ENCODE data around the gene FKBP14. TPM values are rescaled to one million over a fixed set of nuclear protein-coding genes. Genes with fewer than 3 reads are reported as not detected.

Gene FKBP14
- total RNA-seq, 2 experiments from 2014 or later: 4.3 to 5.2 TPM

GRCh38 chr7:30010021-30010420, 16.5 kb downstream of the FKBP14 start:
- Mint-ChIP-seq H3K4me1 (ENCODE audit: low read depth) (no peaks in the 10 kb centered on the region), H3K9me3 (no peaks in the 10 kb centered on the region), H3K4me3 (no peak overlapping the region), H3K27ac (no peak overlapping the region), H3K27me3 (peaks cover 5% of the 10 kb centered on the region), H3K36me3 (ENCODE audit: low read depth) (peaks cover 12% of the 10 kb centered on the region)
- ChIA-PET POLR2A (no interaction called here), CTCF (no interaction called here)
- DNase-seq: no peak
- Histone ChIP-seq H3K36me3 (ENCODE audit: insufficient read depth, low read length) (no peaks in the 10 kb centered on the region), H3K9me3 (ENCODE audit: control insufficient read depth in 1 of 2, insufficient read depth in 1 of 2, low read length in 2 of 2) (no peaks in the 10 kb centered on the region), H3K4me3 (ENCODE audit: low read length) (no peak overlapping the region), H3K27ac (ENCODE audit: low read depth in 1 of 2, low read length in 2 of 2) (no peak overlapping the region), H3K27me3 (ENCODE audit: control insufficient read depth in 1 of 2, insufficient read depth in 2 of 2, low read length in 2 of 2) (no peaks in the 10 kb centered on the region), H3K4me1 (ENCODE audit: insufficient read depth, low read length) (no peaks in the 10 kb centered on the region)
- intact Hi-C loops (cut with DNase I, micrococcal nuclease): no loop called here
- no peak for ATAC-seq (ENCODE audit: poor library complexity)
- TF ChIP-seq CTCF (IDR thresholded peaks at IDR 0.05): no peak

- Histone ChIP-seq H3K4me1 (ENCODE audit: insufficient read depth, low read length) (no peaks in the 10 kb centered on the region), H3K9me3 (ENCODE audit: control insufficient read depth in 1 of 2, insufficient read depth in 1 of 2, low read length in 2 of 2) (no peaks in the 10 kb centered on the region), H3K27me3 (ENCODE audit: control insufficient read depth in 1 of 2, insufficient read depth in 2 of 2, low read length in 2 of 2) (peaks cover 2 to 3% of the 10 kb centered on the region in 2 experiments), H3K27ac (ENCODE audit: low read depth in 1 of 2, low read length in 2 of 2) (no peak overlapping the region), H3K36me3 (ENCODE audit: insufficient read depth, low read length) (no peaks in the 10 kb centered on the region), H3K4me3 (ENCODE audit: low read length) (no peak overlapping the region)
- no peak for TF ChIP-seq CTCF (IDR thresholded peaks at IDR 0.05)
- Mint-ChIP-seq H3K27ac (no peak overlapping the region), H3K36me3 (ENCODE audit: low read depth) (no peaks in the 10 kb centered on the region), H3K4me3 (no peak overlapping the region), H3K4me1 (ENCODE audit: low read depth) (no peaks in the 10 kb centered on the region), H3K9me3 (no peaks in the 10 kb centered on the region), H3K27me3 (peaks cover 18% of the 10 kb centered on the region)
- no peak for DNase-seq
- ATAC-seq (ENCODE audit: poor library complexity): no peak
- ChIA-PET CTCF (no interaction called here), POLR2A (interaction anchor here (0.6 kb wide), 1 partner anchor 1127 kb away, joined by 3 read pairs; no protein-coding TSS in a partner anchor)
- intact Hi-C loops (cut with DNase I, micrococcal nuclease): no loop called here
Observed at GRCh38 chr7:30005464-30005863, 21.0 kb downstream of the FKBP14 start.

GRCh38 chr7:30003098-30003497, 23.4 kb downstream of the FKBP14 start:
- intact Hi-C loops (cut with DNase I, micrococcal nuclease): no loop called here
- H3K4me1 ChIP-seq (ENCODE audit: insufficient read depth, low read length): no peaks in the 10 kb centered on the region
- no peaks in the 10 kb centered on the region for H3K9me3 Mint-ChIP-seq
- no peak overlapping the region for H3K27ac Mint-ChIP-seq
- H3K36me3 Mint-ChIP-seq (ENCODE audit: low read depth): no peaks in the 10 kb centered on the region
- TF ChIP-seq CTCF (IDR thresholded peaks at IDR 0.05): no peak
- no peaks in the 10 kb centered on the region for H3K36me3 ChIP-seq (ENCODE audit: insufficient read depth, low read length)
- ChIA-PET CTCF (no interaction called here), POLR2A (no interaction called here)
- no peak overlapping the region for H3K4me3 ChIP-seq (ENCODE audit: low read length)
- ATAC-seq (ENCODE audit: poor library complexity) (no peak), DNase-seq (no peak)
- no peak overlapping the region for H3K4me3 Mint-ChIP-seq
- peaks cover 32% of the 10 kb centered on the region for H3K27me3 Mint-ChIP-seq
- H3K27ac ChIP-seq (ENCODE audit: low read depth in 1 of 2, low read length in 2 of 2): no peak overlapping the region
- peaks cover 7% of the 10 kb centered on the region in 2 experiments for H3K27me3 ChIP-seq (ENCODE audit: control insufficient read depth in 1 of 2, insufficient read depth in 2 of 2, low read length in 2 of 2)
- H3K4me1 Mint-ChIP-seq (ENCODE audit: low read depth): no peaks in the 10 kb centered on the region
- H3K9me3 ChIP-seq (ENCODE audit: control insufficient read depth in 1 of 2, insufficient read depth in 1 of 2, low read length in 2 of 2): no peaks in the 10 kb centered on the region

All from CD4-positive, alpha-beta T cell (primary cell).